Fibroblast of the conjunctiva (primary cell): Measurements from ENCODE around the gene TRAF7.

Experiments used
- DNase-seq: peaks from one replicate; pipeline ENCODE4 v3.0.0-alpha.2; 2010; ENCODE audit warnings: low read depth

The TRAF7 gene

GRCh38 chr16:2147981-2148671 lies 7.5 kb upstream of the TRAF7 start, which contains the start of gene RAB26:
Gene RAB26 (plus strand): TSS chr16:2148625. CDS start chr16:2148784, 159 bp downstream.
- DNase-seq = no peak

- DNase-seq = no peak
These were observed 6.6 kb upstream of the TRAF7 start for GRCh38 chr16:2148714-2149629.

DNA sequence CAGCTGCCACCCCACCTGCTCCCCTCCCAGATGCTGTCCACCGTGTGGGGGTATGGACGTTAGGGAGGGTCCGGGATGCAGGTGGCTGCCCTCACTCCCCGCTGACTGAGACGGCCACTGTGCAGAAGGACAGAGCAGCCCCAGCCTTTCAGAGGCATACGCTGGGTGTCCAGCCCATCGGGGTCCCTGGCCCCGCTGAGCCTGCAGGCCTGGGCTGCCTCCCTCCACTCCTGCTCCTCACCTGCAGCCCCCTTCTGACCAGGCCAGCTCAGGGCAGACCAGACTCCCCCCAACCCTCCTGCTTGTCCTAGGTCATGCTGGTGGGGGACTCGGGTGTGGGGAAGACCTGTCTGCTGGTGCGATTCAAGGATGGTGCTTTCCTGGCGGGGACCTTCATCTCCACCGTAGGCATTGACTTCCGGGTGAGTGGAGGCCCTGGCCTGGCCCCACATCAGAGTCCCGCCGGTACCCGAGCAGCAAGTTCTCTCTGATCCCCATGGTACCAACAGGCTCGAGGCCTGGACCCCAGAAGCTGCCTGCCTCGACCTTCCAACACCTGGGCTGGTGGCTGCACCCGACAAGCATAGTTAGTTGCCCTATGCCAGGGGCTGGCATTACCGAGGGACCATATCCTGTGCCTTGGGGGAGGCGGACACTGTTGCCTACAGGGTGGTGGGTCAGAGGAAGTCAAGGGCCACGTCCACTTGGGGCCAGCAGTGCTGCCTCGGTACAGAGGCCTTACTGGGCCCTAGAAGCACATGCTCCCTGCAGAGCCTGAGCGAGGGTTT lies 5.8 kb upstream of the TRAF7 start:
- no peak for DNase-seq

GRCh38 chr16:2150418-2151187 lies 5.0 kb upstream of the TRAF7 start:
- no peak for DNase-seq

DNA sequence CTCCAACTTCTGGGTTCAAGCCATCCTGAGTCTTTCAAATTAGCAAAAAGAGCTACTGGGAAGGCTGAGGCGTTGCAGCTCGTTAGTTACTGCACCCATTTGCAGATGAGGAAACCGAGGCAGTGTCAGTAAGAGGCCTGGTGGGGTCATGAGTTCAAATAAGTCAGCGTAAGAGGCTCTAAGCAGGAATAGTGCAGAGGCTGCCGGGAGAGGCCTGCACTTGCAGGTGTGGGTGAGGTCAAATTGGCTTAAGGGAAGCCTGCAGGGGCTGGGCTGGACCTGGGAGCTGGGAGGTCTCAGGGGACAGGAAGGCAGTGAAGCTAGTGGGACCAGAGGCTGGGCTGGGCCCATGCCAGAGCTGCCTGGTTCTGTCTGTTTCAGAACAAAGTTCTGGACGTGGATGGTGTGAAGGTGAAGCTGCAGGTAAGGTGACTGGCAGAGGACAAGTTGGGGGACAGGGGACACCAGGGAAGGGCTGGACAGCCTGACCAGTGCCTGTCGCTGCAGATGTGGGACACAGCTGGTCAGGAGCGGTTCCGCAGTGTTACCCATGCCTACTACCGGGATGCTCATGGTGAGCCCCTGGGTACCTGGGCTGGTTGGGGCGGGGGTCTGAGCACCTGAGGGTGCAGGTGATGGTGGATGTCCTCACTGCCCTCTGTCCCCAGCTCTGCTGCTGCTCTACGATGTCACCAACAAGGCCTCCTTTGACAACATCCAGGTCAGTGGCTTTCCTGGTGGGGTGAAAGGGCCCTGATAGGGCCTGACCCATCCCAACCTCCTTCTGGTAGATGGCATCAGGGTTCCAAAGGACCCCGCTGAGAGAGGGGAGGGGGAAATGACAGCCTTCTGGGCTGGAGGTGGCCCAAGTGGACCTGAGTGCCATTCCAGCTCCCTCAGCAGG lies 4.1 kb upstream of the TRAF7 start:
- DNase-seq = no peak

DNA sequence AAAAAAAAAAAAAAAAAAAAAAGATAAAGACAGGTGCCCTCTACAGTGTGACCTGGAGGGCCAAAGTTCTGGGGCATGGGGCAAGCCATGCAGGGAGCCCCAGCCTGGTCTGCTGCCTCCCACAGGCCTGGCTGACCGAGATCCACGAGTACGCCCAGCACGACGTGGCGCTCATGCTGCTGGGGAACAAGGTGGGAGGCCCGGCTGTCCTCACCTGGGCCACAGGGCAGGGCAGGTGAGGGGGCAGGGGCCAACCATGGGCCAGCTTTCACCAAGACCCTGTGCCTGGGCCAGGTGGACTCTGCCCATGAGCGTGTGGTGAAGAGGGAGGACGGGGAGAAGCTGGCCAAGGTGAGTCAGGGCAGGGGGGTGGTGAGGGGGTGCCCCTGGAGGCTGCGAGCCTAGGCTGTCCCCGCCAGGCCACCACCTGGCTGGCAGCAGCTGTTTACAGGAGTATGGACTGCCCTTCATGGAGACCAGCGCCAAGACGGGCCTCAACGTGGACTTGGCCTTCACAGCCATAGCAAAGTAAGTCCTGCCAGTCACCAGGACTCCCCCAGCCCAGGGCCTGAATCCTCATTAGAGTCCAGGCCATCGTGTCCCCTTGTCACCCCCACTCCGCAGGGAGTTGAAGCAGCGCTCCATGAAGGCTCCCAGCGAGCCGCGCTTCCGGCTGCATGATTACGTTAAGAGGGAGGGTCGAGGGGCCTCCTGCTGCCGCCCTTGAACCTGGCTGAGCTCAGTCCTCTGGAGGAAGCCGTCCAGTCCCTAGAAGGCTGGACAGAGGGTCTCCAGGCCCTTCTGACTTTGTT lies 2.7 kb upstream of the TRAF7 start:
- DNase-seq = no peak

DNA sequence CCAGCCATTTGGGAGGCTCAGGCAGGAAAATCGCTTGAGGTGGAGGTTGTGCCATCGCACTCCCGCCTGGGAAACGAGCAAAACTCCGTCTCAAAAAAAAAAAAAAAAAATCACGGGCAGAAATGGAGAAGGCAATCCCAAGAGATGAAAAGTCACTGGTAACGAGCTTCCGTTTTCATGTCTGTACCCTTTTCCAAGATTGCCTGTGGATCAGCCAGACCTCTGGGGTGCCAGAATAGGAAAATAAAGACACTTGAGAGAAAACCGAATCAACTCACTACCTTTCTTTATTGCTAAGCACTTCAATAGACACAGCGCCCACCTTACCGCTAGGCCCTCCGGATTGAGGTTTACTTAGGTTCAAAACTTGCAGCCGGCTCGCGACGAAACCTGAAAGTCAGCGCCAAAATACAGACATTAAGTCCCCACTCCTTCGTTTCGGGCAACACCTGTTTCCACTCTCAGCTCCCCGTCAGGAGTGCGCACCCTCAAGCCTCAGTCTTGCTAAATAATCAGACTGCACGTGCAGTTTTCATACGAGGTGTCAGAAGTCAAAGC lies 970 bp upstream of the TRAF7 start:
- no peak for DNase-seq

DNA sequence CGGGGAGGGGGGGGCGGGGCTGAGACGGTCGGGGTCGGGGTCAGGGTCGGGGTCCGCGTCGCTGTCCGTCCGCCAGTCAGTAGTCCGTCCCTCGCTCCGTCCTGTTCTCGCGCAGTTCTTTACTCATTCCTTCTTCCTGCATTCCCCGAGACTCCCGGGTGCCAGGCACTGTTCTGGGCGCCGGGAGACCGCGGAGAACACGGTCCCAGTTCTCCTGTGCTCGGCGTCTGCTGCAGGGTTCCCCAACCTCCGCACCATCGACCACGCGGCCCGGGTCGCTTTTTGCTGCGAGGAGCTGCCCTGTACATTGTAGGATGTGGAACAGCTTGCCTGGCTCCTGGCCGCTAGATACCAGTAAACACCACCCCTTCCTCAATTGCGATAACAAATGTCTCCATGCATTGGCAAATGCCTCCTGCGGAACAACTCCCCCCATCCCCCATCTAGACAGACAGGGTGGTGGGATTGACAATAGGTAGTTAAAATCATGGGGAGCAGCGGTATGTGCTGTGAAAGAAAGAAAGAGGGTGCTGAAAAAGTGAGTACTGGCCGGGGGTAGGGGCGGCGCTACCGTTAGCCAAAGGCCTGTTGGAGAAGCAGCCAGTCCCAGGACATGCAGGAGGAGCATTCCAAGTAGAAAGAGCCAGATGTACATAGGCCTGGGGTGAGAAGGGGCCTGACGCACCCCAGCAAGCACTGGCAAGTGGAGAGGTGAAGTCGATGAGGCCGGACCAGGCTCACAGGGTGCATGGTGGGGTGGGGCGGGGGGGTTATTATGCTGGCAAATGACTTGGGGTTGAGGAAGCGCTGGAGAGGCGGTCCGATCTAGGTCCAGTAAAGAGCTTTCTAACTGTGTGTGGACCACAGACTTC lies 631 bp downstream of the TRAF7 start:
- peak; percentile 49 for DNase-seq

- no peak for DNase-seq
These were observed 1.3 kb downstream of the TRAF7 start for GRCh38 chr16:2156849-2157224.

- no peak for DNase-seq
These were observed 2.1 kb downstream of the TRAF7 start for GRCh38 chr16:2157480-2158261.

- DNase-seq = no peak
These were observed 2.7 kb downstream of the TRAF7 start for GRCh38 chr16:2158262-2158638.

- peak; percentile 59 for DNase-seq
These were observed 3.7 kb downstream of the TRAF7 start for GRCh38 chr16:2159175-2159838.

DNA sequence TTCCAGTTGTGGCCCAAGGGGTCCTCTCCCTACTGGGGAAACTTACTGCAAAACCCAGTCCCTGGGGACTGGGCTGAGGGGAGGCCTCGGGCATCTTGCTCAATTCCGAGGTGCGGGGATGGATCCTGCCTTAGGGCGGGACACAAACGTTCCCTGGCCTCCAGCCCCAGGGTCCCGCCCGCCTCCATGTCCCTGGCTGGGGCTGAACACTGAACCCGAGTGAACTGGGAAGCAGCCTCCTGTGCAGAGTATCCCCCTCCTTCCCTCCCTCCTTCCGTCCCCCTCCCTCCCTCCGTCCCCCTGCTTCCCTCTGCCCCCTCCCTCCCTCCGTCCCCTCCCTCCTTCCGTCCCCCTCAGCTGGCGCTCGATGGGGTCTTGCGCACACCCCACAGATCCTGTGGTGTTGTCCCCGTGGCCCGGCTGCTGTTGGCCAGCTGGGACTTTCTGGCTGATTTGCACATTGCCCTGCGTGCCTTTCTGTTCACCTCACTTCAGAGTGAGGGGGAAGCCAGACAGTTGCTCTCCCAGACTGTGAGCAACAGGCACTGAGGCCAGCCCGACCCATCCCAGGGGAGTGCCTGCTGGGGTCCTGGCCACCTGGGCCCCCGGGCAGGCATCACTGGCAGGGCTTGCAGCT lies 5.5 kb downstream of the TRAF7 start:
- DNase-seq = peak; percentile 37

DNA sequence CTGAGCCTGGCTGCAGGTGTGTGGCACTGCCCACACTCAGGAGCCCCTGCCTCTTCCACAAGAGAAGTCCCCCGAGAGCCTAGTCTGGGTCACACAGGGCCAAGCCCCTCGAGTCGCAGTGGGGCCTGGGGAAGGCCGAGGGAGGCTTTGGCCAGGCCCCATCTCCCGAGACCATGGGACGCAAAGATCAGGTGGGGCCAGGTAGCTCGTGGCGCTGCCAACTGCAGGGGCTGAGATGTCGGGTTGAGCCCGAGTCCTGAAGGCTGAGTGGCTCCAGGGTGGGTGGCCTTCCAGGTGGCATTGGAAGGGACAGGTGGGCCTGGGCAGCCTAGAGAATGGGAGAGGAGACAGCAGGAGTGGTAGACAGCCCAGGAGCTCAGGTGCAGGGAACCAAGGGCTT lies 6.3 kb downstream of the TRAF7 start:
- no peak for DNase-seq

DNA sequence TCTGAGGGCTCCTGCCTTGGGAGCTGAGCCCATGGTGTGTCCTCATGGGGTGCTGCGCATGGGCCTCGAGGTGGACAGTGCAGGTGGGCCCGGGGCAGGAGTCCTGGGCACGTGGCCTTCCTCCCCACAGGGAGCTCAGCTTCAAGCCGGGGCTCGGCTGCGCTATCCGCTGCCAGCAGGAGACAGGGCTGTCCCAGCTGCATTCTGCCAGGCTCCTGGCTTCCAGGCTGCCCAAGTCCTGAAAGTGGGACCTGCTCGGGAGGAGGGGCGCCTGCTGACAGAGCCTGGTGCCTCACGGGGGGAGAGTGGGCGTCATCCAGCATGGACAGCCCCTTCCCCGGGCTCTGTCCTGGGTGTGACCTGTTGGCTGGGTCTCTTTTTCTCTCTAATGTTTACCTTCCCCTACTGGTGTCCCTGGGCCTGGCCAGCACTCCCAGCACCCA lies 7.1 kb downstream of the TRAF7 start:
- DNase-seq = no peak

DNA sequence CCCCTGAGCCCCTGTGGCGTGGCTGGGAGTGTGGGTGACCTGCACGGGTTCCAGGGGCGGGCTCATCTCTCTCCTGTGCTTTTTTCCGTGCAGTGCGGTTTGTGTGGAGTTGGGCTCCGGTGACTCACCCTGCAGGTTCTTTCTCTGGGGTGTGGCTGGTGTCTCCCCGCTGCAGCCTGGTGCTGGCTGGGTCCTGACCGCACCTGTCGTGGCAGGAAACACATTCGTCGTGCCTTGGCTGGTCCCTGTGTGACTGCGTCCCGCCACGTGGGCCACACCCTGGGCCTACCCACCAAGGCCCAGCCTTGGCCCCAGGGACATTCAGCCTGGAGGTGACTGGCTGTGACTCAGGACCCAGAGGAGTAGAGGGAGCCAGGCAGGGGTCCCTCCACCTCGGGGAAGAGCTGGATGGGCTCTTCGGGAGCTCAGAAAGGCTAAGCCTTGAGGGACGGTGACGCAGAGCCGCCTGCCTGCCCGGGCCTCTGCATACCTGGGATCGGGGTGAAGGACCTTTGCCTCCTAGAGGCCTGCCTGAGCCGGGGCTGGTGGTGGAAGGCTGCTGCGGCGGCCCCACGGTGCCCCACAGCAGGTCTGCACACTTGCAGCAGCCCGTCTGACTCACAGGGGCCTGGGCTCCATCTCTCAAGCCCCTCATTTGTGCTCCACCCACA lies 7.8 kb downstream of the TRAF7 start:
- no peak for DNase-seq
